ENCODE data around the gene CYB5D1.
A peak's percentile ranks its signal among the peaks of the same experiment; 100 is the strongest.

The CYB5D1 gene

DNA sequence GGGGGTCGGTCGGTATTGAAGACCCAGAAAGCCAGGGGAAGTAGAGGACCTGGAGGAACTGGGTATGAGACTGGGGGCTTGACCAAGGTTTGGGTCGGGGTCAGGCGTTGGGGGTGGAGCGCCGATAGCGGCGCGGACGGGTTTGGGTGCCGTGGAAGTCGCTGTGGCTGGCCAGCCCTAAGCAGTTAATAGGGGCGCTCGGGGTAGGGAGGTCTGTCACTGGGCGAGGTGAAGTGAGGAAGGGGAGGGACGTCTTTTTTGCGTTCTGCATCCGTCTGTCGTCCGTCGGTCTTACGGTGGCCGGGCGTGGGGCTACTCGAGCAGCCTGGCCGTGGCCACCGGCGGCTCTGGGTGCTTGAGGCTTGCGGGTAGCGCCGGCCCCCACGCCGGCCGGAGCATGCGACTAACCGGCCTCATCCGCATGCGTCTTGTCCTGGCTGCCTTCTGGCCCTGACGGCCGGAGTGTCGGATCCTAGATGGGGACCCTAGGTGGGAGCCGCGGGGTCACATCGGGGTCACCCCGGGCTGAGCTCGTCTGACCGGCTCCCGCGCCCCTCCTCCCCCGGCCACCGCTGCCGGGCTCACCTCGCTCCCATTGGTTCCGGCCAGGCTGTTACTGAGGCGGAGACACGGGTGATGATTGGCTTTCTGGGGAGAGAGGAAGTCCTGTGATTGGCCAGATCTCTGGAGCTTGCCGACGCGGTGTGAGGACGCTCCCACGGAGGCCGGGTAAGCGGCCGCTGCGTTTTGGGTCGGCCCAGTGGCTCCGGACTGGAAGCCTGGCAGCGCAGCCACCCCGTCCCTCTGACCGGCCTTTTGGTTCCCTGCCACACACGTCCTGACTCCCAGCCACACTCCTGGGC is 13.3 kb upstream of the CYB5D1 start:
- DNase-seq (ENCODE audit: low spot score) = peak; percentile 86

DNA sequence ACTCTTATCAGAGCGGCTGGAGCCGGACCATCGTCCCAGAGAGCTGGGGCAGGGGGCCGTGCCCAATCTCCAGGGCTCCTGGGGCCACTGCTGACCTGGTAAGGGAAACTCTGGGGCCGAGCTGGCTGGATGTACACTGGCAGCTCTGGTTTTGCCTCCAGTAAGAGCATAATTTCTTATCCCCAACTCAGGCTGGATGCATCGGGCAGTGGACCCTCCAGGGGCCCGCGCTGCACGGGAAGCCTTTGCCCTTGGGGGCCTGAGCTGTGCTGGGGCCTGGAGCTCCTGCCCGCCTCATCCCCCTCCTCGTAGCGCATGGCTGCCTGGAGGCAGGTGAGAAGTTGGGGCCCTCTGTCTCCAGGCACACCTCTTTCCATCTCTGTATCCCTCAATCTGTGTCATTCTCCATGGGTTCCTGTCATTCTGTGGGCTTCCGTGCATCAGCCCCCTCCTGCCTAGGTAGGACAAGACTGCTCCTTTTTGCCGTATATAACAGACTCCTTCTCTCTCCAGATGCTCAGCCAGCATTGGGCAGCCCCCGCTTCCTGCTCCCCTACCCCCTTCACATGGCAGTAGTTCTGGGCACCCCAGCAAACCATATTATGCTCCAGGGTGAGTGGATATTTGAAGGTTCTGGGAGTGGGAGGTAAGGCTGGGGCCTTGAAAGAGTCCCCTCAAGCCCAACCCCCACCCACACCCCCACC is 12.3 kb upstream of the CYB5D1 start:
- no peak for DNase-seq (ENCODE audit: low spot score)

DNA sequence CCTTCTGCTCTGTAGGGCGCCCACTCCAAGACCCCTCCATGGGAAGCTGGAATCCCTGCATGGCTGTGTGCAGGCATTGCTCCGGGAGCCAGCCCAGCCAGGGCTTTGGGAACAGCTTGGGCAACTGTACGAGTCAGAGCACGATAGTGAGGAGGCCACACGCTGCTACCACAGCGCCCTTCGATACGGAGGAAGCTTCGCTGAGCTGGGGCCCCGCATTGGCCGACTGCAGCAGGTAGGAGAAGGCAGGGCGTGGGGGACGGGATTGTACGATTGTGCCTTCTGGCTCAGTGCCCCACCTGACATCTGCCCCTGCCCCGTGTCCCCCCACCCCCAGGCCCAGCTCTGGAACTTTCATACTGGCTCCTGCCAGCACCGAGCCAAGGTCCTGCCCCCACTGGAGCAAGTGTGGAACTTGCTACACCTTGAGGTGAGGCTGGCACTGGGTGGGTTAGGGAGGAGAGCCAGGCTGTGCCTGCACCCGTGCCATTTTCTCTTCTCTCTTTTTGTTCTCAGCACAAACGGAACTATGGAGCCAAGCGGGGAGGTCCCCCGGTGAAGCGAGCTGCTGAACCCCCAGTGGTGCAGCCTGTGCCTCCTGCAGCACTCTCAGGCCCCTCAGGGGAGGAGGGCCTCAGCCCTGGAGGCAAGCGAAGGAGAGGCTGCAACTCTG is 11.6 kb upstream of the CYB5D1 start:
- DNase-seq (ENCODE audit: low spot score) = no peak

DNA sequence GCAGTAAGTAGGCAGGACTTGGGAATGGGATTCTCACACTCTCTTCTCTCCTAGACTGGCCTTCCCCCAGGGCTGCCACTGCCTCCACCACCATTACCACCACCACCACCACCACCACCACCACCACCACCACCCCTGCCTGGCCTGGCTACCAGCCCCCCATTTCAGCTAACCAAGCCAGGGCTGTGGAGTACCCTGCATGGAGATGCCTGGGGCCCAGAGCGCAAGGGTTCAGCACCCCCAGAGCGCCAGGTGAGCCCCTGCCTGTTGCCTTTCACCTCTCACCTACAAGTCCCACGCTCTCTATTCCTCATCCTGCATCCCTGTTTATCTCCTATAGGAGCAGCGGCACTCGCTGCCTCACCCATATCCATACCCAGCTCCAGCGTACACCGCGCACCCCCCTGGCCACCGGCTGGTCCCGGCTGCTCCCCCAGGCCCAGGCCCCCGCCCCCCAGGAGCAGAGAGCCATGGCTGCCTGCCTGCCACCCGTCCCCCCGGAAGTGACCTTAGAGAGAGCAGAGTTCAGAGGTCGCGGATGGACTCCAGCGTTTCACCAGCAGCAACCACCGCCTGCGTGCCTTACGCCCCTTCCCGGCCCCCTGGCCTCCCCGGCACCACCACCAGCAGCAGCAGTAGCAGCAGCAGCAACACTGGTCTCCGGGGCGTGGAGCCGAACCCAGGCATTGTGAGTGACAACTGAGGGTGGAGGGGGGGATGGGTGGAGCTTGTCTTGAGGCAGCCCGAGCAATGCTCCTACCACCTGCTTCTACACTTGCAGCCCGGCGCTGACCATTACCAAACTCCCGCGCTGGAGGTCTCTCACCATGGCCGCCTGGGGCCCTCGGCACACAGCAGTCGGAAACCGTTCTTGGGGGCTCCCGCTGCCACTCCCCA is 10.8 kb upstream of the CYB5D1 start:
- no peak for DNase-seq (ENCODE audit: low spot score)

DNA sequence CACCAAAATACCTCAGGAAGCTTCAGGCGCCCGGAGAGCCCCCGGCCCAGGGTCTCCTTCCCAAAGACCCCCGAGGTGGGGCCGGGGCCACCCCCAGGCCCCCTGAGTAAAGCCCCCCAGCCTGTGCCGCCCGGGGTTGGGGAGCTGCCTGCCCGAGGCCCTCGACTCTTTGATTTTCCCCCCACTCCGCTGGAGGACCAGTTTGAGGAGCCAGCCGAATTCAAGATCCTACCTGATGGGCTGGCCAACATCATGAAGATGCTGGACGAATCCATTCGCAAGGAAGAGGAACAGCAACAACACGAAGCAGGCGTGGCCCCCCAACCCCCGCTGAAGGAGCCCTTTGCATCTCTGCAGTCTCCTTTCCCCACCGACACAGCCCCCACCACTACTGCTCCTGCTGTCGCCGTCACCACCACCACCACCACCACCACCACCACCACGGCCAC is 9.6 kb upstream of the CYB5D1 start:
- no peak for DNase-seq (ENCODE audit: low spot score)

DNA sequence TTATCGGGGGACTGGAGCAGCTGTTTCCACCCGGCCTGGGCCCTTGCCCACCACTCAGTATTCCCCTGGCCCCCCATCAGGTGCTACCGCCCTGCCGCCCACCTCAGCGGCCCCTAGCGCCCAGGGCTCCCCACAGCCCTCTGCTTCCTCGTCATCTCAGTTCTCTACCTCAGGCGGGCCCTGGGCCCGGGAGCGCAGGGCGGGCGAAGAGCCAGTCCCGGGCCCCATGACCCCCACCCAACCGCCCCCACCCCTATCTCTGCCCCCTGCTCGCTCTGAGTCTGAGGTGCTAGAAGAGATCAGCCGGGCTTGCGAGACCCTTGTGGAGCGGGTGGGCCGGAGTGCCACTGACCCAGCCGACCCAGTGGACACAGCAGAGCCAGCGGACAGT is 9.1 kb upstream of the CYB5D1 start:
- DNase-seq (ENCODE audit: low spot score) = no peak

DNA sequence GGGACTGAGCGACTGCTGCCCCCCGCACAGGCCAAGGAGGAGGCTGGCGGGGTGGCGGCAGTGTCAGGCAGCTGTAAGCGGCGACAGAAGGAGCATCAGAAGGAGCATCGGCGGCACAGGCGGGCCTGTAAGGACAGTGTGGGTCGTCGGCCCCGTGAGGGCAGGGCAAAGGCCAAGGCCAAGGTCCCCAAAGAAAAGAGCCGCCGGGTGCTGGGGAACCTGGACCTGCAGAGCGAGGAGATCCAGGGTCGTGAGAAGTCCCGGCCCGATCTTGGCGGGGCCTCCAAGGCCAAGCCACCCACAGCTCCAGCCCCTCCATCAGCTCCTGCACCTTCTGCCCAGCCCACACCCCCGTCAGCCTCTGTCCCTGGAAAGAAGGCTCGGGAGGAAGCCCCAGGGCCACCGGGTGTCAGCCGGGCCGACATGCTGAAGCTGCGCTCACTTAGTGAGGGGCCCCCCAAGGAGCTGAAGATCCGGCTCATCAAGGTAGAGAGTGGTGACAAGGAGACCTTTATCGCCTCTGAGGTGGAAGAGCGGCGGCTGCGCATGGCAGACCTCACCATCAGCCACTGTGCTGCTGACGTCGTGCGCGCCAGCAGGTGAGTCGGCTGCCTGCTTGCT is 8.6 kb upstream of the CYB5D1 start:
- DNase-seq (ENCODE audit: low spot score) = no peak

DNA sequence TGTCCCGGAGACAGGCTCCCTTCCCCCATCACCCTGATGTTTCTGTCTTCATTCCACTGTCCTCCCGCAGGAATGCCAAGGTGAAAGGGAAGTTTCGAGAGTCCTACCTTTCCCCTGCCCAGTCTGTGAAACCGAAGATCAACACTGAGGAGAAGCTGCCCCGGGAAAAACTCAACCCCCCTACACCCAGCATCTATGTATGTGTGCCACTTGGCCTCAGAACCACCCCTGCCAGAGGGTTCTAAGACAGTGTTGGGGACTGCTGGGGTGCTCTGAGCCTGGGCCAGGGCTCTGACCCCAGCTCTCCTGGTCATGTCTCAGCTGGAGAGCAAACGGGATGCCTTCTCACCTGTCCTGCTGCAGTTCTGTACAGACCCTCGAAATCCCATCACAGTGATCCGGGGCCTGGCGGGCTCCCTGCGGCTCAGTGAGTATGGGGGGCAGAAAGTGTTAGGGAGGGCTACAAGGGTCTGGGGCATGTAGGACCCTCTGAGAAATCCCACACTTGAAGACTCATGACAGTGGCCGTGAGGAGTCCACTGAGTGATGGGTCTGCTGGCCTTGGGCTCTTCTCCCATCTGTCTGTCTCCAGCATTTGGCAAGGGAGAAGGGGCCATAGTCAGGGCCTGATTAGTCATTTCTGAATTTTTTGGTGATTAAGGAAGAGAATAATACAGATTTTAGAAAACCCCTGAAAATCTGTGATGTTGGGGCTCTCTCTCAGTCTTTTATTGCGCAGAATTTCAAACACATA is 7.9 kb upstream of the CYB5D1 start:
- no peak for DNase-seq (ENCODE audit: low spot score)

DNA sequence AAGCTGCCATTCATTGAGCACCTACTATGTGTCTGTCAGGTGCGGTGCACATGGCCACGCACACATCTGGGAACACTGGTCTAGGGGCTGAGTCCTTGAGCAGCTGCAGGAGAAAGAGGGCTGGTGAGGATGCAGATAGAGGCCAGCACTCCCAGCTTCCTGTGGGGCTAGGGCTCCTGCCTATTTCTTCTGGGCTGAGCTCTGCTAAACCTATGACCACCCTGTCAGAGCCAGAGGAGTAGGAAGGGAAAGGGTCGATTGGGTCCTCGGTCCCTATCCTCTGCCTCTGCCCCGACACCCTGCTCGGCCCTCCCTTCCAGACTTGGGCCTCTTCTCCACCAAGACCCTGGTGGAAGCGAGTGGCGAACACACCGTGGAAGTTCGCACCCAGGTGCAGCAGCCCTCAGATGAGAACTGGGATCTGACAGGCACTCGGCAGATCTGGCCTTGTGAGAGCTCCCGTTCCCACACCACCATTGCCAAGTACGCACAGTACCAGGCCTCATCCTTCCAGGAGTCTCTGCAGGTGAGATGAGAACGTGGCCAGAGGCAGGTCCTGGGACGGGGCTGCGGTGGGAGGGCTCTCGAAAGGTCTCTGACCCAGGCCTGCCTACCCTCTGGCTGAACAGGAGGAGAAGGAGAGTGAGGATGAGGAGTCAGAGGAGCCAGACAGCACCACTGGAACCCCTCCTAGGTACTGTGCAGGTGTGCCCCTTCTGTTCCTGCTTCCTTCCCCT is 6.9 kb upstream of the CYB5D1 start:
- DNase-seq (ENCODE audit: low spot score) = no peak

DNA sequence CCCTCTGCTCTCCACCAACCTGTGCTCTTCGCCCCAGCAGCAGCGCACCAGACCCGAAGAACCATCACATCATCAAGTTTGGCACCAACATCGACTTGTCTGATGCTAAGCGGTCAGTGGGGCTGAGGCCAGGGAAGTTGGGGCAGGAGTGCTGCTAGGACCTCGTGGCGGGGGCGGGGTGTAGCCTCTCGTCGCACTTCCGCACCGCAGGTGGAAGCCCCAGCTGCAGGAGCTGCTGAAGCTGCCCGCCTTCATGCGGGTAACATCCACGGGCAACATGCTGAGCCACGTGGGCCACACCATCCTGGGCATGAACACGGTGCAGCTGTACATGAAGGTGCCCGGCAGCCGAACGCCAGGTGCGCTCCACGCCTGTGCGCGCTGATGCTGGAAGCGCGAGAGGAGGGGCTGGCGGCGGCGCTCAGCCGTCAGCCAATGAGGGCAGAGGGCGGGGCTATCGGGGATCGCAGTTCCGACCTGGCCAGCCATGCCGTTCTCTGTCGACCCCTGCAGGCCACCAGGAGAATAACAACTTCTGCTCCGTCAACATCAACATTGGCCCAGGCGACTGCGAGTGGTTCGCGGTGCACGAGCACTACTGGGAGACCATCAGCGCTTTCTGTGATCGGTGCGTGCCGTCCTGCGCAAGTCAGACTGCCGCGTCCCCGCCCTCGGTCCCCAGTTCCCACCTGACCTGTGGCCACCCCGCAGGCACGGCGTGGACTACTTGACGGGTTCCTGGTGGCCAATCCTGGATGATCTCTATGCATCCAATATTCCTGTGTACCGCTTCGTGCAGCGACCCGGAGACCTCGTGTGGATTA is 6.2 kb upstream of the CYB5D1 start:
- peak; percentile 93 for DNase-seq (ENCODE audit: low spot score)

DNA sequence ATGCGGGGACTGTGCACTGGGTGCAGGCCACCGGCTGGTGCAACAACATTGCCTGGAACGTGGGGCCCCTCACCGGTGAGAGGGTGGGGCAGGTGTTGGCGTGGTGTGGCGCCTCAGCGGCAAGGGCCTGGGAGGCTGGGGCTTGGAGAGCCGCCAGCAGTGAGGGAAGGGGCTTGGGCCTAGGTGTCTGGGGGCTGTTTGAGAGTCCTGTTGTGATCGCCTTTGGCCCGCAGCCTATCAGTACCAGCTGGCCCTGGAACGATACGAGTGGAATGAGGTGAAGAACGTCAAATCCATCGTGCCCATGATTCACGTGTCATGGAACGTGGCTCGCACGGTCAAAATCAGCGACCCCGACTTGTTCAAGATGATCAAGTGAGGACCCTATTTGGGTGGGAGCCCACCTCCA is 5.5 kb upstream of the CYB5D1 start:
- DNase-seq (ENCODE audit: low spot score) = no peak

DNA sequence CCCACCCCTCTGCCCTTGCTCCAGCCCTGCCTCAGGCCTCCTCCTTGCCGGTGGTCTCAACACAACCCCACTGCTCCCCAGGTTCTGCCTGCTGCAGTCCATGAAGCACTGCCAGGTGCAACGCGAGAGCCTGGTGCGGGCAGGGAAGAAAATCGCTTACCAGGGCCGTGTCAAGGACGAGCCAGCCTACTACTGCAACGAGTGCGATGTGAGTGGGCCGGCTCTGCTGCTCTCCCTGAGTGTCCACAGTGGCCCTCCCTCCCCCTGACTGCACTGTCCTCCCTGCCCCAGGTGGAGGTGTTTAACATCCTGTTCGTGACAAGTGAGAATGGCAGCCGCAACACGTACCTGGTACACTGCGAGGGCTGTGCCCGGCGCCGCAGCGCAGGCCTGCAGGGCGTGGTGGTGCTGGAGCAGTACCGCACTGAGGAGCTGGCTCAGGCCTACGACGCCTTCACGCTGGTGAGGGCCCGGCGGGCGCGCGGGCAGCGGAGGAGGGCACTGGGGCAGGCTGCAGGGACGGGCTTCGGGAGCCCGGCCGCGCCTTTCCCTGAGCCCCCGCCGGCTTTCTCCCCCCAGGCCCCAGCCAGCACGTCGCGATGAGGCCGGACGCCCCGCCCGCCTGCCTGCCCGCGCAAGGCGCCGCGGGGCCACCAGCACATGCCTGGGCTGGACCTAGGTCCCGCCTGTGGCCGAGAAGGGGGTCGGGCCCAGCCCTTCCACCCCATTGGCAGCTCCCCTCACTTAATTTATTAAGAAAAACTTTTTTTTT is 4.7 kb upstream of the CYB5D1 start:
- DNase-seq (ENCODE audit: low spot score) = no peak

DNA sequence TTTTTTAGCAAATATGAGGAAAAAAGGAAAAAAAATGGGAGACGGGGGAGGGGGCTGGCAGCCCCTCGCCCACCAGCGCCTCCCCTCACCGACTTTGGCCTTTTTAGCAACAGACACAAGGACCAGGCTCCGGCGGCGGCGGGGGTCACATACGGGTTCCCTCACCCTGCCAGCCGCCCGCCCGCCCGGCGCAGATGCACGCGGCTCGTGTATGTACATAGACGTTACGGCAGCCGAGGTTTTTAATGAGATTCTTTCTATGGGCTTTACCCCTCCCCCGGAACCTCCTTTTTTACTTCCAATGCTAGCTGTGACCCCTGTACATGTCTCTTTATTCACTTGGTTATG is 4.1 kb upstream of the CYB5D1 start:
- DNase-seq (ENCODE audit: low spot score) = no peak

DNA sequence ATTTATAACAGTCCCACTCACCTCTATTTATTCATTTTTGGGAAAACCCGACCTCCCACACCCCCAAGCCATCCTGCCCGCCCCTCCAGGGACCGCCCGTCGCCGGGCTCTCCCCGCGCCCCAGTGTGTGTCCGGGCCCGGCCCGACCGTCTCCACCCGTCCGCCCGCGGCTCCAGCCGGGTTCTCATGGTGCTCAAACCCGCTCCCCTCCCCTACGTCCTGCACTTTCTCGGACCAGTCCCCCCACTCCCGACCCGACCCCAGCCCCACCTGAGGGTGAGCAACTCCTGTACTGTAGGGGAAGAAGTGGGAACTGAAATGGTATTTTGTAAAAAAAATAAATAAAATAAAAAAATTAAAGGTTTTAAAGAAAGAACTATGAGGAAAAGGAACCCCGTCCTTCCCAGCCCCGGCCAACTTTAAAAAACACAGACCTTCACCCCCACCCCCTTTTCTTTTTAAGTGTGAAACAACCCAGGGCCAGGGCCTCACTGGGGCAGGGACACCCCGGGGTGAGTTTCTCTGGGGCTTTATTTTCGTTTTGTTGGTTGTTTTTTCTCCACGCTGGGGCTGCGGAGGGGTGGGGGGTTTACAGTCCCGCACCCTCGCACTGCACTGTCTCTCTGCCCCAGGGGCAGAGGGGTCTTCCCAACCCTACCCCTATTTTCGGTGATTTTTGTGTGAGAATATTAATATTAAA is 3.6 kb upstream of the CYB5D1 start:
- no peak for DNase-seq (ENCODE audit: low spot score)

DNA sequence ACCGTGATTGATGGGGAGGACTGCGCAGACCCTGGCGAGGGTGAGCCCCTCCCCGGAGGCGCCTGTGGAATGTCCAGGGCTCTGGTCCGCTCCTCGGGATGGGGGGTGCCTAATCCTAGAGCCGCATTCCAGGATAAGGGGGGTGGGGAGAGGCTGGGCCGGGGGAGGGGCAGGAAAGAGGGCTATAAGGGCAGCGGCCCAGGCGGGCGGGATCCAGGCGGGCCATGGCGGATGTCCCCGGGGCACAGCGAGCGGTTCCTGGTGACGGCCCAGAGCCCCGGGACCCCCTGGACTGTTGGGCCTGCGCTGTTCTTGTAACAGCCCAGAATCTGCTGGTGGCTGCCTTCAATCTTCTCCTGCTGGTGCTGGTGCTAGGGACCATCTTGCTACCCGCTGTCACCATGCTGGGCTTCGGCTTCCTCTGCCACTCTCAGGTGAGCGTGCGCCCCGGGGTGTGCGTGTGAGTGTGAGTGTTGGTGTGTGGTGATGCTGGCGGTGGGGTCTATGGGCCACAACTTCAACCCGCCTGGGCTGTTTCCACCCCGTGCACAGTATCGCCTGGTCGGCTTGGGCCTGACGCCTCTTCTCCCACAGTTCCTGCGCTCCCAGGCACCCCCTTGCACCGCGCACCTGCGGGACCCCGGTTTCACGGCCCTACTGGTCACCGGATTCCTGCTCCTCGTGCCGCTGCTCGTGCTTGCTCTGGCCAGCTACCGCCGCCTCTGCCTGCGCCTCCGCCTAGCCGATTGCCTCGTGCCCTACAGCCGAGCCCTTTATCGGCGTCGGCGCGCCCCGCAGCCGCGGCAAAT is 2.7 kb upstream of the CYB5D1 start, which contains the start of gene TMEM88:
TMEM88 (plus strand) TSS at position 216 of the 809 bp plus-strand sequence; CDS start at position 225, 9 bp downstream.
- no peak for DNase-seq (ENCODE audit: low spot score)

DNA sequence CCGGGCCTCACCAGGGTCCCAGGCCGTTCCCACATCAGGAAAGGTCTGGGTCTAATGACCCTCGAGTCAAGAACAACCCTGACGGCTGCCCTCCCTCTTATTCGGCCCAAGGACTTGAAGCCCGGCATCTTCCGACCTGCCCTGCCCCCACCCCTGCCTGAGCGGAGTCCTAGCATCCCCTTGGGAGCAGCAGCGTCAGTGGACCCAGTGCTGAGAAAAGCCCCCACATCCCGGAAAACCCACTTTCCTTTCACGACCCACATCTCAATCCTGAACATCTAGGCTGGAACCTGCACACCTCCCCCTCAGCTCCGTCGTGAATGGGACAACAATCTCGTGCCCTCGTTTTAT is 2.2 kb upstream of the CYB5D1 start:
- no peak for DNase-seq (ENCODE audit: low spot score)
